Measurements from ENCODE around the gene NFKBIL1. TPM values are rescaled to one million over a fixed set of nuclear protein-coding genes. Genes with fewer than 3 reads are reported as not detected.

NFKBIL1 gene
- total and polyA plus RNA-seq, 9 of the 15 experiments (the other 6 are each of a cell fraction or from before 2014, with no cell fraction given), result 0.49 to 33.1 (median 7.6) TPM

GRCh38 chr6:31558631-31559500 is 11.5 kb downstream of the NFKBIL1 start (continued):
- TF ChIP-seq TRIM24 (IDR thresholded peaks at IDR 0.05) (peak in 1 of 2 experiments; percentile 31; a peak in 2 of 4 replicates), ZZZ3 (IDR thresholded peaks at IDR 0.05) (no peak), PBX2 (CRISPR knock-in tag; IDR thresholded peaks at IDR 0.05; ENCODE audit: low read depth) (no peak), PBX2 (tag; conservative IDR thresholded peaks at IDR 0.05; ENCODE audit: low read depth) (no peak), HNRNPL (IDR thresholded peaks at IDR 0.05; ENCODE audit: low read depth, low read length) (no peak), HES1 (IDR thresholded peaks at IDR 0.05; ENCODE audit: low read depth) (no peak), CGGBP1 (CRISPR knock-in tag; IDR thresholded peaks at IDR 0.05) (no peak), ZNF780A (CRISPR knock-in tag; IDR thresholded peaks at IDR 0.05) (no peak), TEAD4 (IDR thresholded peaks at IDR 0.05; ENCODE audit: low read length) (peak; percentile 29; the same call in 1 of the 2 replicates), TEAD4 (CRISPR knock-in tag; IDR thresholded peaks at IDR 0.05; ENCODE audit: borderline replicate concordance) (no peak), GATAD2A (IDR thresholded peaks at IDR 0.05) (no peak), NR4A1 (CRISPR knock-in tag; IDR thresholded peaks at IDR 0.05) (no peak), NR4A1 (tag; IDR thresholded peaks at IDR 0.05) (no peak), RFX7 (CRISPR knock-in tag; IDR thresholded peaks at IDR 0.05) (no peak), ZNF551 (CRISPR knock-in tag; IDR thresholded peaks at IDR 0.05) (no peak), FOXP4 (CRISPR knock-in tag; IDR thresholded peaks at IDR 0.05; ENCODE audit: borderline replicate concordance) (no peak), TCFL5 (CRISPR knock-in tag; conservative IDR thresholded peaks at IDR 0.05) (no peak), LARP7 (IDR thresholded peaks at IDR 0.05) (no peak), RBM25 (IDR thresholded peaks at IDR 0.05; ENCODE audit: low read depth, low read length, severe bottlenecking) (no peak), ZNF253 (CRISPR knock-in tag; conservative IDR thresholded peaks at IDR 0.05) (no peak), HMGN3 (IDR thresholded peaks at IDR 0.05; ENCODE audit: borderline replicate concordance, extremely low read depth, insufficient read length, low read depth, low read length) (no peak), SREBF2 (CRISPR knock-in tag; IDR thresholded peaks at IDR 0.05) (no peak), ZFP1 (CRISPR knock-in tag; IDR thresholded peaks at IDR 0.05) (no peak), GABPA (tag; conservative IDR thresholded peaks at IDR 0.05; ENCODE audit: low read depth) (peak; percentile 67), NFE2 (IDR thresholded peaks at IDR 0.05; ENCODE audit: low read depth) (peak; percentile 97)
